ENCODE data around the gene NDUFA11. TPM values are rescaled to one million over a fixed set of nuclear protein-coding genes. Genes with fewer than 3 reads are reported as not detected.

Gene NDUFA11
- total and polyA plus RNA-seq, 2 of the 13 experiments (the other 11 are each of a cell fraction or from before 2014, with no cell fraction given): 286 to 378 TPM

DNA sequence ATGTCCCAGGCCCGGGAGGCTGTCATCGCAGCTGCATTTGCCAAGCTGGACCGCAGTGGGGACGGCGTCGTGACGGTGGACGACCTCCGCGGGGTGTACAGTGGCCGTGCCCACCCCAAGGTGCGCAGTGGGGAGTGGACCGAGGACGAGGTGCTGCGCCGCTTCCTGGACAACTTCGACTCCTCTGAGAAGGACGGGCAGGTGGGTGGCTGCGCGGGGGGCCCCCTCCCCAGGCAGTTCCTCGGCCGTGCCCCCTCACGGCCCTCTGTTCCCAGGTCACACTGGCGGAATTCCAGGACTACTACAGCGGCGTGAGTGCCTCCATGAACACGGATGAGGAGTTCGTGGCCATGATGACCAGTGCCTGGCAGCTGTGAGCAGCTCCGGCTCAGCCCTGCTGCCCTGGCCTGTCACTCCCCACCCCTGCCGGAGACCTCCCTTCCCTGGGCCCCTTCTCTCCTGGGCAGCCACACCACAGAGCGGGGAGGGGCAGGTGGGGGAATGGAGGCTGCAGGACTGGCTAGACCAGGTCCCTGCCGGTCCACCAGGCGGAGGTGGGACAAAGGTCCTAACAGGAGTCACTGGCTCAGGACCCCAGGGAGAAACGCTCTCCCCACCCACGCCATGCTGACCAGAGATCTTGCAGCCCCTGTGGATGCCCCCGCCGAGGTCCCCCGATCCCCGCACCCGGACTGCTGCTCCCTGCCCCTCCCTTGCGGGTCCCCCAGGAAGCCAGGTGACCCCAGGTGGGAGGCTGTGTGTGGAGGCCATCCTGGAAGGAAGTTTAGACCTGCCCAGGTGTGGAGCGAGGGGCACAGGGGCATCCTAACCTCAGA, 11.6 kb upstream of the NDUFA11 start:
- no peak overlapping the region for H2AFZ ChIP-seq (ENCODE audit: low read length)
- ChIA-PET CTCF (ENCODE audit: low intra/inter-chr PET ratio, low total read pairs) (no interaction called here), POLR2A (interaction anchor here (1.0 to 2.7 kb wide), 3 partner anchors 11 to 111 kb away, joined by 3 to 13 read pairs (median 3); partner anchors contain the start of genes NDUFA11 and VMAC)
- no peak overlapping the region for H3K4me3 ChIP-seq (replicated peaks in 1 of 3; ENCODE audit: insufficient read depth in 1 of 3, low read depth in 2 of 3, low read length in 3 of 3)
- no peak overlapping the region for H3K9ac ChIP-seq (ENCODE audit: insufficient read depth, low read depth, low read length)
- H3K4me1 ChIP-seq (ENCODE audit: insufficient read depth, low read length): peaks cover 55% of the 10 kb centered on the region
- intact Hi-C loops (cut with micrococcal nuclease; ENCODE audit: unreplicated experiment) (no loop called here), in situ Hi-C loops (cut with HindIII; ENCODE audit: extremely low pct_ligation_motif_present, low pct_unique_long_range_greater_than_20kb) (loop anchor here (5.0 kb wide), 1 partner anchor 37 kb away; no protein-coding TSS in a partner anchor)
- H4K20me1 ChIP-seq (ENCODE audit: insufficient read depth, low read length): no peaks in the 10 kb centered on the region
- no peak overlapping the region for H3K4me2 ChIP-seq (ENCODE audit: low read depth, low read length)
- ATAC-seq (peak; percentile 30), FAIRE-seq (no peak), DNase-seq (ENCODE audit: low spot score) (no peak)
- peaks cover 24 to 37% of the 10 kb centered on the region in 2 experiments; a peak in 4 of 5 replicates for H3K36me3 ChIP-seq (replicated peaks in 1 of 2; ENCODE audit: control insufficient read depth in 1 of 2, insufficient read depth in 2 of 2, low read length in 2 of 2)
- no peak overlapping the region for H3K27ac ChIP-seq (ENCODE audit: extremely low read length, insufficient read depth, low read length)
- 86% methylated on average over 27 of the region's 42 CpGs for WGBS (ENCODE audit: low lambda C conversion rate)
- H3K79me2 ChIP-seq (ENCODE audit: insufficient read depth, low read length): no peaks in the 10 kb centered on the region
- H3K27me3 ChIP-seq (ENCODE audit: control insufficient read depth in 1 of 2, insufficient read depth in 2 of 2, low read length in 2 of 2): no peaks in the 10 kb centered on the region
- no peaks in the 10 kb centered on the region for H3K9me3 ChIP-seq (ENCODE audit: low read length)
- no TSS peak for BruUV-seq (replicated peaks)
- TF ChIP-seq ZSCAN25 (CRISPR knock-in tag; IDR thresholded peaks at IDR 0.05): peak; percentile 90
- peak in 1 of 2 experiments; percentile 37; a peak in 1 of 4 replicates for TF ChIP-seq POLR2A (IDR thresholded peaks at IDR 0.05; ENCODE audit: insufficient read depth in 1 of 2, low read depth in 2 of 2, low read length in 2 of 2)
- TF ChIP-seq, protein P1, sequence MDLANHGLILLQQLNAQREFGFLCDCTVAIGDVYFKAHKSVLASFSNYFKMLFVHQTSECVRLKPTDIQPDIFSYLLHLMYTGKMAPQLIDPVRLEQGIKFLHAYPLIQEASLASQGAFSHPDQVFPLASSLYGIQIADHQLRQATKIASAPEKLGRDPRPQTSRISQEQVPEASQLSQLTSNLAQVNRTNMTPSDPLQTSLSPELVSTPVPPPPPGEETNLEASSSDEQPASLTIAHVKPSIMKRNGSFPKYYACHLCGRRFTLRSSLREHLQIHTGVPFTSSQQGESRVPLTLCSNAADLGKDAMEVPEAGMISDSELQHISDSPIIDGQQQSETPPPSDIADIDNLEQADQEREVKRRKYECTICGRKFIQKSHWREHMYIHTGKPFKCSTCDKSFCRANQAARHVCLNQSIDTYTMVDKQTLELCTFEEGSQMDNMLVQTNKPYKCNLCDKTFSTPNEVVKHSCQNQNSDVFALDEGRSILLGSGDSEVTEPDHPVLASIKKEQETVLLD (CRISPR knock-in tag; IDR thresholded peaks at IDR 0.05; ENCODE audit: low read depth): no peak
- peak; percentile 76 for TF ChIP-seq ZBTB38 (CRISPR knock-in tag; IDR thresholded peaks at IDR 0.05)
- TF ChIP-seq, protein P2, sequence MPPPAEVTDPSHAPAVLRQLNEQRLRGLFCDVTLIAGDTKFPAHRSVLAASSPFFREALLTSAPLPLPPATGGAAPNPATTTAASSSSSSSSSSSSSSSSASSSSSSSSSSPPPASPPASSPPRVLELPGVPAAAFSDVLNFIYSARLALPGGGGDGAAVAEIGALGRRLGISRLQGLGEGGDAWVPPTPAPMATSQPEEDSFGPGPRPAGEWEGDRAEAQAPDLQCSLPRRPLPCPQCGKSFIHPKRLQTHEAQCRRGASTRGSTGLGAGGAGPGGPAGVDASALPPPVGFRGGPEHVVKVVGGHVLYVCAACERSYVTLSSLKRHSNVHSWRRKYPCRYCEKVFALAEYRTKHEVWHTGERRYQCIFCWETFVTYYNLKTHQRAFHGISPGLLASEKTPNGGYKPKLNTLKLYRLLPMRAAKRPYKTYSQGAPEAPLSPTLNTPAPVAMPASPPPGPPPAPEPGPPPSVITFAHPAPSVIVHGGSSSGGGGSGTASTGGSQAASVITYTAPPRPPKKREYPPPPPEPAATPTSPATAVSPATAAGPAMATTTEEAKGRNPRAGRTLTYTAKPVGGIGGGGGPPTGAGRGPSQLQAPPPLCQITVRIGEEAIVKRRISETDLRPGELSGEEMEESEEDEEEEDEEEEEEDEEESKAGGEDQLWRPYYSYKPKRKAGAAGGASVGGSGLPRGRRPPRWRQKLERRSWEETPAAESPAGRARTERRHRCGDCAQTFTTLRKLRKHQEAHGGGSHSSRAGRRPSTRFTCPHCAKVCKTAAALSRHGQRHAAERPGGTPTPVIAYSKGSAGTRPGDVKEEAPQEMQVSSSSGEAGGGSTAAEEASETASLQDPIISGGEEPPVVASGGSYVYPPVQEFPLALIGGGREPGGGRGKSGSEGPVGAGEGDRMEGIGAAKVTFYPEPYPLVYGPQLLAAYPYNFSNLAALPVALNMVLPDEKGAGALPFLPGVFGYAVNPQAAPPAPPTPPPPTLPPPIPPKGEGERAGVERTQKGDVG (CRISPR knock-in tag; IDR thresholded peaks at IDR 0.05; ENCODE audit: borderline replicate concordance): no peak
- no peak for TF ChIP-seq CENPX (CRISPR knock-in tag; IDR thresholded peaks at IDR 0.05)
- peak; percentile 63 for TF ChIP-seq KDM2A (CRISPR knock-in tag; IDR thresholded peaks at IDR 0.05; ENCODE audit: borderline replicate concordance, low read depth)
- no peak for TF ChIP-seq ZNF317 (CRISPR knock-in tag; IDR thresholded peaks at IDR 0.05)
- 0 out of 2 replicates have a peak, but pooled peaks have one; percentile 20 for TF ChIP-seq SSRP1 (CRISPR knock-in tag; IDR thresholded peaks at IDR 0.05)
- peak; percentile 22; the same call in 1 of the 2 replicates for TF ChIP-seq ZC3H13 (CRISPR knock-in tag; IDR thresholded peaks at IDR 0.05)
- no peak for TF ChIP-seq SP2 (CRISPR knock-in tag; IDR thresholded peaks at IDR 0.05)
- no peak for TF ChIP-seq ZNF431 (CRISPR knock-in tag; IDR thresholded peaks at IDR 0.05; ENCODE audit: borderline replicate concordance, low read depth)
- TF ChIP-seq, protein P3, sequence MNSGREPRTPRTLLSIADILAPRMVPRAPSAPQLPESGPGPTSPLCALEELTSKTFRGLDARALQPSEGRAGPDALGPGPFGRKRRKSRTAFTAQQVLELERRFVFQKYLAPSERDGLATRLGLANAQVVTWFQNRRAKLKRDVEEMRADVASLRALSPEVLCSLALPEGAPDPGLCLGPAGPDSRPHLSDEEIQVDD (CRISPR knock-in tag; IDR thresholded peaks at IDR 0.05; ENCODE audit: borderline replicate concordance): no peak
- TF ChIP-seq KMT2A (CRISPR knock-in tag; IDR thresholded peaks at IDR 0.05): no peak
- TF ChIP-seq ZNF263 (CRISPR knock-in tag; IDR thresholded peaks at IDR 0.05): no peak
- 0 out of 2 replicates have a peak, but pooled peaks have one; percentile 14 for TF ChIP-seq GATAD2A (CRISPR knock-in tag; IDR thresholded peaks at IDR 0.05)
- 0 out of 2 replicates have a peak, but pooled peaks have one; percentile 19 for TF ChIP-seq ZFY (CRISPR knock-in tag; IDR thresholded peaks at IDR 0.05)
- 0 out of 2 replicates have a peak, but pooled peaks have one; percentile 27 for TF ChIP-seq ZNF891 (CRISPR knock-in tag; IDR thresholded peaks at IDR 0.05)
- no peak for TF ChIP-seq ZNF160 (CRISPR knock-in tag; IDR thresholded peaks at IDR 0.05)
- TF ChIP-seq AGO2 (optimal IDR thresholded peaks at IDR 0.05; ENCODE audit: low read depth, low read length): peak; percentile 84
- no peak for TF ChIP-seq MIER3 (CRISPR knock-in tag; IDR thresholded peaks at IDR 0.05; ENCODE audit: borderline replicate concordance)
